Ovary (tissue), 3 donors: Measurements from ENCODE around the gene C10orf53.

Experiments
- CTCF ChIP-seq, 3 donors: fragments of 450-650 bp in 2 of 3; fragments of 200-600 bp in 1 of 3; IDR thresholded peaks; one replicate each; pipeline versions ENCODE4 v1.5.1 to v1.8.0; 2016 to 2022; ENCODE audit warnings: antibody characterized with exemption in 3 of 3, mild to moderate bottlenecking in 1 of 3
- EP300 ChIP-seq: sonication (generic); formaldehyde crosslinking; IDR thresholded peaks from one replicate; pipeline ENCODE4 v1.6.1; 2017; ENCODE audit warnings: antibody characterized with exemption
- POLR2A ChIP-seq: fragments of 450-650 bp; IDR thresholded peaks from one replicate; pipeline ENCODE4 v1.6.1; 2017; ENCODE audit warnings: antibody characterized with exemption, mild to moderate bottlenecking, moderate library complexity
- donor health status: DM: no; HTN: no; CAD: no.

DNA sequence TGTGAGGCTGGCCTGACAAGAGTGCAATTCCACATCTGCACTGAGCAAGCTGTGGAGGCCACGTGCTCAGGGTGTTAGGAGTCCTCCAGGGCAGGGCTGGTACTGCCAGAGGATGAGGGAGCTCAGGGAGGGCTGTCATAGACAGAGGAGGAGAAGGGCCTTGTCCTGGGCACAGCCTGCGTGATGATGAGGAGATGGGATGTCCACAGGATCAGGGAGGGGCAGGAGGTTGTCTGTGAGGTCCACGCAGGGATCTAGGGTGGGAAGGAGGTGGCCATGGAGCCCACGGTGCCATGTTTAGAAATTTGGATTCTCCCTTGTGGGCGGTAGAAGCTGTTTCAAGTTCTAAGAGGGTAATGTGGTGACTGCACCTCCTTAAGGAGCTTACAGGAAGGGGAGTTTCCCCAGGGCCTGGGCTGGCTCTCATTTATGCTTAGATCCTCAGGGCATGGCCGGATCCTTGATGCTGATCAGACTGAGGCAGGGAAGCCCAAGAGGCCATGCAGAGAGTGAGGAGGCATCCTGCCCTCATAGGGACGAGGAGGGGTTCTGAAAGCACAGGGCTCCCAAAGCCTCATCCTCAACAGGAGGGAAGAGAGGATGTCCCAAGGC, 35.3 kb upstream of the C10orf53 start:
- TF ChIP-seq CTCF (IDR thresholded peaks at IDR 0.05) (no peak), POLR2A (no peak), EP300 (no peak)
